Neural crest cell (in vitro differentiated cells): ENCODE data around the gene NMT2. TPM values are rescaled to one million over a fixed set of nuclear protein-coding genes. Genes with fewer than 3 reads are reported as not detected.

Source experiments
- DNase-seq: peaks from one replicate; pipeline ENCODE4 v3.0.0; 2021; ENCODE audit warnings: low read depth, mixed read lengths, low spot score
- H3K27ac Mint-ChIP-seq: one replicate; pipeline ENCODE4 v1.8.0; 2021; ENCODE audit warnings: mild to moderate bottlenecking, mixed read lengths; ENCODE audit not compliant: unreplicated experiment
- H3K27me3 Mint-ChIP-seq: 2 replicates; pipeline ENCODE4 v1.8.0; 2021; ENCODE audit warnings: low read depth, mild to moderate bottlenecking, mixed read lengths
- H3K36me3 Mint-ChIP-seq: 2 replicates; pipeline ENCODE4 v1.8.0; 2021; ENCODE audit warnings: low read depth, mild to moderate bottlenecking, mixed read lengths
- H3K4me1 Mint-ChIP-seq: 2 replicates; pipeline ENCODE4 v1.8.0; 2021; ENCODE audit warnings: mixed read lengths
- H3K4me3 Mint-ChIP-seq: one replicate; pipeline ENCODE4 v1.8.0; 2021; ENCODE audit warnings: mild to moderate bottlenecking, mixed read lengths
- H3K9me3 Mint-ChIP-seq: 2 replicates; pipeline ENCODE4 v1.8.0; 2021; ENCODE audit warnings: mixed read lengths
- total RNA-seq: library from RNA; stranded (reverse); gene quantifications from 2 replicates; pipeline ENCODE4 v1.2.1, GENCODE V29; 2021
- TF ChIP-seq, protein P1 (sequence below): fragments of 200-600 bp; sonication (generic); conservative IDR thresholded peaks from 2 replicates; pipeline ENCODE4 v1.5.0; 2021; ENCODE audit warnings: antibody characterized with exemption, mild to moderate bottlenecking

NMT2 gene
- total RNA-seq, 1 donor from 2014 or later: 24.4 TPM

DNA sequence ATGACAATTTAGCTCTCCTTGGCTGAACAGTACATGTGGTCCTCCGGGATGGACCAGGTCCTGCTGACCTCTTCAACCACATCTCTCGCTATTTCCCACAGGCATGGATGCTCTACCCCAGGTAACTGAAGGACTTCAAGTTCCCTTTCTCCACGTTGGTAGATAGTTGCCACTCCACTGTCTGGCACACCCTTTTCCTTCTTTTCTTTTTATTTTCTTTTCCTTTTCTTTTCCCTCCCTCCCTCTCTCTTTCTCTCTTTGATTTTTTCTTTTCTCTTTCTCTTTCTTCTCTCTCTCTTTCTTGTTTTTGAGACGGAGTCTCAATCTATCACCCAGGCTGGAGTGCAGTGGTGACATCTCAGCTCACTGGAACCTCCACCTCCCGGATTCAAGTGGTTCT lies 77.1 kb downstream of the NMT2 start:
- H3K27me3 Mint-ChIP-seq: peaks cover 4% of the 10 kb centered on the region
- DNase-seq: no peak
- peaks cover 8% of the 10 kb centered on the region for H3K4me1 Mint-ChIP-seq
- H3K4me3 Mint-ChIP-seq: no peak overlapping the region
- H3K36me3 Mint-ChIP-seq: peaks cover 5% of the 10 kb centered on the region
- TF ChIP-seq, protein P1, sequence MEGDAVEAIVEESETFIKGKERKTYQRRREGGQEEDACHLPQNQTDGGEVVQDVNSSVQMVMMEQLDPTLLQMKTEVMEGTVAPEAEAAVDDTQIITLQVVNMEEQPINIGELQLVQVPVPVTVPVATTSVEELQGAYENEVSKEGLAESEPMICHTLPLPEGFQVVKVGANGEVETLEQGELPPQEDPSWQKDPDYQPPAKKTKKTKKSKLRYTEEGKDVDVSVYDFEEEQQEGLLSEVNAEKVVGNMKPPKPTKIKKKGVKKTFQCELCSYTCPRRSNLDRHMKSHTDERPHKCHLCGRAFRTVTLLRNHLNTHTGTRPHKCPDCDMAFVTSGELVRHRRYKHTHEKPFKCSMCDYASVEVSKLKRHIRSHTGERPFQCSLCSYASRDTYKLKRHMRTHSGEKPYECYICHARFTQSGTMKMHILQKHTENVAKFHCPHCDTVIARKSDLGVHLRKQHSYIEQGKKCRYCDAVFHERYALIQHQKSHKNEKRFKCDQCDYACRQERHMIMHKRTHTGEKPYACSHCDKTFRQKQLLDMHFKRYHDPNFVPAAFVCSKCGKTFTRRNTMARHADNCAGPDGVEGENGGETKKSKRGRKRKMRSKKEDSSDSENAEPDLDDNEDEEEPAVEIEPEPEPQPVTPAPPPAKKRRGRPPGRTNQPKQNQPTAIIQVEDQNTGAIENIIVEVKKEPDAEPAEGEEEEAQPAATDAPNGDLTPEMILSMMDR: no peak
- no peaks in the 10 kb centered on the region for H3K9me3 Mint-ChIP-seq
- no peak overlapping the region for H3K27ac Mint-ChIP-seq

GRCh38 chr10:15088428-15089261 lies 79.8 kb downstream of the NMT2 start, which contains the start of gene ACBD7:
TSS of gene ACBD7 (minus strand) at chr10:15088776. CDS start at chr10:15088728, 48 bp downstream.
- peaks cover 4% of the 10 kb centered on the region for H3K27me3 Mint-ChIP-seq
- TF ChIP-seq, protein P1: peak; percentile 59
- peaks cover 6% of the 10 kb centered on the region for H3K36me3 Mint-ChIP-seq
- peak; percentile 78 for DNase-seq
- peak within 1 kb of the TSS; percentile 83 for H3K4me3 Mint-ChIP-seq
- no peak within 1 kb of the TSS for H3K27ac Mint-ChIP-seq
- H3K4me1 Mint-ChIP-seq: peaks cover 8% of the 10 kb centered on the region
- H3K9me3 Mint-ChIP-seq: no peaks in the 10 kb centered on the region

DNA sequence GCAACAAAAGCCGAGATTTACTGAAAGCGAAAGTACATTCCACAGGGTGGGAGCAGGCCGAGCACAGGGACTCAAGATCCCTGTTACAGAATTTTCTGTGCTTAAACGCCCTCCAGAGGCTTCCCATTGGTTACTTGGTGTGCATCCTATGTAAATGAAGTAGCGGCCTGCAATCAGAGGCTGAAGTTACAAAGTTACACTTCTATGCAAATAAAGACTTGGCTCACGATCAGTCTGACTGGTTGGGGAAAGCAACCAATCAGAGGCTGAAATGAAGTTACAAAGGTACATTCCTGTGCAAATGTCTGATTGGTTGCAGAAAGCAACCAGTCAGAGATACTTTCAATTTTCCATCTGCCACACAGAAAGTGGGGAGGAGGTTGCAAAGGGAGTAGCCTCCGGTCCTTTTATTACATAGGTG lies 84.0 kb downstream of the NMT2 start:
- Mint-ChIP-seq H3K27me3 (no peaks in the 10 kb centered on the region), H3K9me3 (no peaks in the 10 kb centered on the region), H3K27ac (no peak overlapping the region), H3K36me3 (peaks cover 2% of the 10 kb centered on the region), H3K4me3 (peak overlapping the region; percentile 40), H3K4me1 (peaks cover 9% of the 10 kb centered on the region)
- TF ChIP-seq, protein P1: no peak
- DNase-seq: no peak

DNA sequence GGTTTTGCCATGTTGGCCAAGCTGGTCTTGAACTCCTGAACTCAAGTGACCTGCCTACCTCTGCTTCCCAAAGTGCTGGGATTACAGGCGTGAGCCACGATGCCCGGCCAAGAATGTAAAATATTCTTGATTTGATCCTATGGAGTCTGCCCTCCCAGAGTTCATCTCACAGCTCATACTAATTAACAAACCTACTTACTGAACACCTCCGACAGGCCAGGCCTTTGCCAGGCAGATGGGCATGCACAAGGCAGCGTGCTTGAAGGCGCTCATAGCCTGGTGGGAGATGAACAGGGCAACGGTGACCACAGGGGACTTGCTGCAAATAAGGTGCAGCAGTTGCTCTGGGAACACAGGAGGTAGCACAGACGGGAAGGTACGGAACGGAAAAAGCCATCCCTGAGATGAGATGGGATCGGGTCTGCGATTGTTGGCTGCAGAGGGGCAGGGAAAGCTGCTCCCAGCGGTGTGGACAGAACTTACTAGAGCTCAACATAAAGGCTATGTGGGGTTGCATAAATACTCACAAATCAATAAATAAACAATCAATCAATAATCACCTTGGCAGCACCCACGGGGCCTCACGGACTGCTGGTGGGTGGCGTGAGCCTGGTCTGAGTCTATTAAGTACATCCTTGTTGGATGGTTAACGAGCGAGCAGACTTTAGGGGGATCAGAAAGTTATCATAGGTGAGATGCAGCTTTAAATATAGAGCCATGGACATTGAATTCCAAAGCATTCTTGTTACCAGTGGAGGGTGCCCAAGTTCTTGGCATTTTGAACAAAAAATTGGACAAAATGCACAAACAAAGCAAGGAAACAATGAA lies 84.6 kb downstream of the NMT2 start:
- no peaks in the 10 kb centered on the region for H3K9me3 Mint-ChIP-seq
- DNase-seq: no peak
- peak overlapping the region; percentile 60 for H3K27ac Mint-ChIP-seq
- H3K36me3 Mint-ChIP-seq: peaks cover 2% of the 10 kb centered on the region
- TF ChIP-seq, protein P1: no peak
- no peaks in the 10 kb centered on the region for H3K27me3 Mint-ChIP-seq
- H3K4me1 Mint-ChIP-seq: peaks cover 9% of the 10 kb centered on the region
- peak overlapping the region; percentile 15 for H3K4me3 Mint-ChIP-seq

DNA sequence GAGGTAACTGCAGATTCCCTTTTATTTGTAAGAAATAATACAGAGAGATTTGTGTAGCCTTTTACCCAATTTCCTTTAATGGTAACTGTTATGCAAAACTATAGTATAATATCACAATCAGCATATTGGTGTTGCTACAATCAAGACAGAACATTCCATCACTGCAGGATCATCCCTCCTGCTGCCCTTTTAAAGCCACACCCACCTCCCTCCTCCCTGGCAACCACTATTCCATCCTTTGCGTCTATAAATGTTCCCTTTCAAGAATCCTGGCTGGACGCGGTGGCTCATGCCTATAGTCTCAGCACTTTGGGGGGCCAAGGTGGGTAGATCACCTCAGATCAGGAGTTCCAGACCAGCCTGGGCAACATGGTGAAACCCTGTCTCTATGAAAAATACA lies 93.1 kb downstream of the NMT2 start:
- no peak for DNase-seq
- TF ChIP-seq, protein P1: no peak
- Mint-ChIP-seq H3K27me3 (no peaks in the 10 kb centered on the region), H3K4me3 (no peak overlapping the region), H3K9me3 (peaks cover 8% of the 10 kb centered on the region), H3K27ac (no peak overlapping the region), H3K4me1 (no peaks in the 10 kb centered on the region), H3K36me3 (peaks cover 16% of the 10 kb centered on the region)
